NCI-H460 (cell line): ENCODE measurements around the gene PTH2R. TPM values are rescaled to one million over a fixed set of nuclear protein-coding genes. Genes with fewer than 3 reads are reported as not detected.

ENCODE experiments used
- DNase-seq: peaks from one replicate; pipeline ENCODE4 v3.0.0-alpha.2; 2016; ENCODE audit warnings: low read depth; ENCODE audit errors: extremely low read depth
- total RNA-seq: library from RNA; depleted of rRNA; stranded (reverse); fragments of >200 nt; shearing (Covaris generic); gene quantifications from 2 replicates; pipeline ENCODE4 v1.2.3, GENCODE V29; 2014; rRNA removed

Gene PTH2R
- total RNA-seq, 1 experiment from 2014 or later, result not detected

DNA sequence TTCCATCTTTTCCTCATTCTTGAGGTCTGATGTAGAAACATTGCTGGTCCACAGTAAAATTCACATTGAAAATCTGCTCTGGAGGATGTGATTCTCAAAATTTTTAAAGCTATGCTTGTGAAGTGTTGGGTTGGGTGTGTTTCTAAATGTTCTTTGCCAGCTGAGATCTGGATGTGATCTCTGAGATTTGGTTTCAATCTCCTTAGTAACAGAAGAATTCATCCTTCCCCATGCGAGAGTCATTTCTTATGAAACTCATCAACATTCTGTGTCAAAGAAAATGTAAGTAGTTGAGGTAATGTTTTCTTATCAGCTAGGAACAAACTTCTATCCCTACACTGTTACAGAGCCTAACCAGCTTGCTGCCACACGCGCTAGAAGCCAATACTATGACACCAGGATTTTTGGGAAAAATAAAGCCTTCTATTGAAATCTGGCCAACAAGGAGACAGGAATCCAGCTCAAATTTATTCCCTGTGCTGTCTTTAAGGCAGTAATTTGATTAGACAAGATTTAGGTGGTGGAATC, 134.9 kb downstream of the PTH2R start:
- no peak for DNase-seq

DNA sequence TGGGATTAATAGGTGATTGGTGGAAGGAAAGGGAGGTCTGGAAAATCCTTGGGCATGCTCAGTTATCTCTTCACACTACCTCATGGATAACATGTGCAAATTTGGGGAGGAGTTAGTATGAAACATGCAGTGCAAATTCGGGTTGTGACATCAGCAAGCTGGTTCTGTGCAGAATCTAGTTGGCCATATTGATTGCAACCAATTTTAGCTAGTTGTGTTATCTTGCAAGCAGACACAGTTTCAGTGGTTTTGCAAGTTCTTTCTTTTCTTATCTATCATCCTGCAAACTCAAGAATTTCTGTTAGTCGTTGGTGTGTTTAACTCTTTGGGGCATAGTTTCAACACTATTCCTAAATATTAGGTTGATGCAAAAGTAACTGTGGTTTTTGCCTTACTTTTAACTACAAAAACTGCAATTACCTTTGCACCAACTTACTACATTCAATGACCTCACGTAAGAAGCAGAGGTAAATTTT, 135.4 kb downstream of the PTH2R start:
- DNase-seq, result no peak

DNA sequence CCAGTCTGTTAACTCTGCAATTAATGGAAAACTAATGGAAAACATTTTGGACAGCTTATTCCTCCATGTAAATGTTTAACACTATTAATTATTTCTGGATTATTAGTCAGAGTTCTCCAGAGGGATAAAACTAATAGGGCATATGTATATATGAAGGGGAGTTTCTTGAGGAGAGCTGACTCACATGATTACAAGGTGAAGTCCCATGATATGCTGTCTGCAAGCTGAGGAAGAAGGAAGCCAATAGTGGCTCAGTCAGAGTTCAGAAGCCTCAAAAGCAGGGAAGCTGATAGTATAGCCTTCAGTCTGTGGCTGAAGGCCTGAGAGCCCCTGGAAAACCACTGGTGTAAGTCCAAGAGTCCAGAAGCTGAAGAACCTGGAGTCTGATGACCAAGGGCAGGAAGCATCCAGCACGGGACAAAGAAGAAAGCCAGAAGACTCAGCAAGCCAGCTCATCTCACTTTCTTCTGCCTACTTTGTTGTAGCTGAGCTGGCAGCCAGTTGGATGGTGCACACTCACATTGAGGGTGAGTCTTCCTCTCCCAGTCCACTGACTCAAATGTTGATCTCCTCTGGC, 136.0 kb downstream of the PTH2R start:
- no peak for DNase-seq

Other genes with a start within 250 kb of the PTH2R start
- gene CRYGA, start 243.2 kb upstream of the PTH2R start, total RNA-seq, result not detected in 2 replicates
- gene C2orf80, start 216.8 kb upstream of the PTH2R start, total RNA-seq, result not detected in 2 replicates
- gene IDH1, start 151.7 kb upstream of the PTH2R start, total RNA-seq, result 867 and 937 TPM in 2 replicates
- gene PIKFYVE, start 140.5 kb upstream of the PTH2R start, total RNA-seq, result 34.3 and 38.4 TPM in 2 replicates